Testis (tissue), 3 donors: ENCODE data around the gene OSBPL5. TPM values are rescaled to one million over a fixed set of nuclear protein-coding genes. Genes with fewer than 3 reads are reported as not detected.

ENCODE experiments used
- DNase-seq: peaks from one replicate; pipeline ENCODE4 v3.0.0-alpha.2; 2019
- H3K27ac ChIP-seq, 2 donors: fragments of 200-600 bp; sonication (generic); one replicate each; pipeline ENCODE4 v1.5.1; 2019
- H3K27me3 ChIP-seq: fragments of 200-600 bp; sonication (generic); one replicate; pipeline ENCODE4 v1.5.1; 2019
- H3K36me3 ChIP-seq: fragments of 200-600 bp; sonication (generic); one replicate; pipeline ENCODE4 v1.5.1; 2017; ENCODE audit warnings: low read depth; ENCODE audit errors: missing control alignments
- H3K4me1 ChIP-seq: fragments of 200-600 bp; sonication (generic); one replicate; pipeline ENCODE4 v1.5.1; 2019
- H3K4me3 ChIP-seq, 2 donors: fragments of 200-600 bp; sonication (generic); one replicate each; pipeline ENCODE4 v1.5.1; 2017 to 2019
- H3K9me3 ChIP-seq: fragments of 200-600 bp; sonication (generic); one replicate; pipeline ENCODE4 v1.5.1; 2017
- POLR2A ChIP-seq: fragments of 450-650 bp; IDR thresholded peaks from one replicate; pipeline ENCODE4 v1.6.1; 2017; ENCODE audit warnings: antibody characterized with exemption, mild to moderate bottlenecking, moderate library complexity
- WGBS, 2 donors: methylation state at CpG; one replicate each; pipeline ENCODE4 v1.1.5; 2018; 5-methylcytosine and 5-hydroxymethylcytosine counted together
- intact Hi-C: fragments of 100-400 bp; cut with DNase I; formaldehyde crosslinking; loops from one replicate; pipeline ENCODE4 v1.15.1; 2023; ENCODE audit warnings: low total_unique reads
- polyA plus RNA-seq: library from polyadenylated mRNA; stranded (reverse); fragments of 350-450 nt; fragmentation: Illumina TruSeq; extraction: RNeasy Lipid Tissue Mini Kit (QIAGEN cat#74804); gene quantifications from one replicate; pipeline ENCODE4 v1.2.3, GENCODE V29; 2014; ENCODE audit warnings: low read depth, low replicate concordance; ENCODE audit not compliant: insufficient read depth
- total RNA-seq, 2 donors: library from RNA; depleted of rRNA; stranded (reverse); fragments of >200 nt; gene quantifications; one replicate each; pipeline ENCODE4 v1.2.3, GENCODE V29; 2016
- TF ChIP-seq, protein P1 (sequence below), 3 experiments: fragments of 450-650 bp in 2 of 3; fragments of 200-600 bp in 1 of 3; sonication (generic) in 1 of 3; IDR thresholded peaks; one replicate each; pipeline ENCODE4 v1.5.1; 2016 to 2019; ENCODE audit warnings: antibody characterized with exemption in 3 of 3, mild to moderate bottlenecking in 2 of 3, moderate library complexity in 1 of 3

OSBPL5 gene
- total and polyA plus RNA-seq, 3 donors from 2014 or later: 8.9 to 18.1 (median 13.2) TPM

DNA sequence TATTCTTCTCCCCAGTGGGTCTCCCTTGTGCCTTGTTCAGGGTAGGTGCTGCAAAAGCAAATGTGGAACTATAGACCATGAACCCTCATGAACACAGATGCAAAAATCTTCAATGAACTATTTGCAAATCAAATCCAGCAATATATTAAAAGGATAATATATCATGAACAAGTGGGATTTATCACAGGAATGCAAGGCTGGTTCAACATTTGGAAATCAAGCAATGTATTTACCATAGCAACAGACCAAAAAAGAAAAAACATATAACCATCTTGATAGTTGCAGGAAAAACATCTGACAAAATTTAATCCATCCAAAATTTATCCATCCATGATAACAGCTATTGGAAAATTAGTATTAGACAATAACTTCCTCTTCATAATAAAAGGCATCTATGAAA is 11.4 kb upstream of the OSBPL5 start:
- H3K27ac ChIP-seq: no peak overlapping the region
- H3K9me3 ChIP-seq: no peaks in the 10 kb centered on the region
- no peak overlapping the region for H3K4me3 ChIP-seq
- TF ChIP-seq POLR2A: no peak
- TF ChIP-seq, protein P1, sequence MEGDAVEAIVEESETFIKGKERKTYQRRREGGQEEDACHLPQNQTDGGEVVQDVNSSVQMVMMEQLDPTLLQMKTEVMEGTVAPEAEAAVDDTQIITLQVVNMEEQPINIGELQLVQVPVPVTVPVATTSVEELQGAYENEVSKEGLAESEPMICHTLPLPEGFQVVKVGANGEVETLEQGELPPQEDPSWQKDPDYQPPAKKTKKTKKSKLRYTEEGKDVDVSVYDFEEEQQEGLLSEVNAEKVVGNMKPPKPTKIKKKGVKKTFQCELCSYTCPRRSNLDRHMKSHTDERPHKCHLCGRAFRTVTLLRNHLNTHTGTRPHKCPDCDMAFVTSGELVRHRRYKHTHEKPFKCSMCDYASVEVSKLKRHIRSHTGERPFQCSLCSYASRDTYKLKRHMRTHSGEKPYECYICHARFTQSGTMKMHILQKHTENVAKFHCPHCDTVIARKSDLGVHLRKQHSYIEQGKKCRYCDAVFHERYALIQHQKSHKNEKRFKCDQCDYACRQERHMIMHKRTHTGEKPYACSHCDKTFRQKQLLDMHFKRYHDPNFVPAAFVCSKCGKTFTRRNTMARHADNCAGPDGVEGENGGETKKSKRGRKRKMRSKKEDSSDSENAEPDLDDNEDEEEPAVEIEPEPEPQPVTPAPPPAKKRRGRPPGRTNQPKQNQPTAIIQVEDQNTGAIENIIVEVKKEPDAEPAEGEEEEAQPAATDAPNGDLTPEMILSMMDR (IDR thresholded peaks at IDR 0.05): no peak
- H3K4me1 ChIP-seq: no peaks in the 10 kb centered on the region
- DNase-seq: no peak
- H3K36me3 ChIP-seq: no peaks in the 10 kb centered on the region
- intact Hi-C loops: no loop called here
- no peaks in the 10 kb centered on the region for H3K27me3 ChIP-seq

GRCh38 chr11:3175194-3175593 is 10.1 kb upstream of the OSBPL5 start:
- H3K27ac ChIP-seq: no peak overlapping the region
- no peaks in the 10 kb centered on the region for H3K4me1 ChIP-seq
- no peaks in the 10 kb centered on the region for H3K27me3 ChIP-seq
- H3K36me3 ChIP-seq: no peaks in the 10 kb centered on the region
- DNase-seq: no peak
- TF ChIP-seq, protein P1 (IDR thresholded peaks at IDR 0.05): no peak
- TF ChIP-seq POLR2A: no peak
- H3K4me3 ChIP-seq: no peak overlapping the region
- no peaks in the 10 kb centered on the region for H3K9me3 ChIP-seq
- intact Hi-C loops: no loop called here

DNA sequence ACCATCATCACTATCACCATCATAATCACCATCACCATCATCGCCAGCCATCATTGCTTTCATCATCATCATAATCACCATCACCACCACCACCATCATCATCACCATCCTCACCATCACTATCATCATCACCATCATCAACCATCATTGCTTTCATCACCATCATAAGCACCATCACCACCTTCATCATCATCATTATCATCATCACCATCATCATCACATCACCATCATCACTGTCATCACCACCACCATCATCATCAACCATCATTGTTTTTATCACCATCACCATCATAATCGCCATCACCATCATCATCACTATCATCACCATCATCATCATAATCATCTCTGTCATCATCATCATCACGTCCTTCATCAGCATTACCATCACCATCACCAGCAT is 9.3 kb upstream of the OSBPL5 start:
- Histone ChIP-seq H3K4me3 (no peak overlapping the region), H3K36me3 (no peaks in the 10 kb centered on the region), H3K27me3 (no peaks in the 10 kb centered on the region), H3K4me1 (peaks cover 3% of the 10 kb centered on the region), H3K9me3 (no peaks in the 10 kb centered on the region), H3K27ac (no peak overlapping the region)
- DNase-seq: no peak
- intact Hi-C loops: no loop called here
- WGBS, 2 donors: 92 to 95% methylated on average over 3 of the region's 3 CpGs
- TF ChIP-seq POLR2A: no peak
- TF ChIP-seq, protein P1 (IDR thresholded peaks at IDR 0.05): no peak

DNA sequence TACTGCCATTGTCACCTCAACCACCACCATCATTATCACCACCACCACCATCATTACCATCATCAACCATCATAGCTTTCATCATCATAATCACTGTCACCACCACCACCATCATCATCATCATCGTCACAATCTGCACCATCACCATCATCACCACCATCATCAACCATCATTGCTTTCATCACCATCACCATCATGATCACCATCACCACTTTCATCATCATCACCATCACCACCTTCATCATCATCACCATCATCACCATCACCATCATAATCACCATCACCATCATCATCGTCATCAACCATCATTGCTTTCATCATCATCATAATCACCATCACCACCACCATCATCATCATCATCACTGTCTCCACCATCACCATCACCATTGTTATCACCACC is 8.7 kb upstream of the OSBPL5 start:
- WGBS, 2 donors: 97 to 98% methylated on average over 2 of the region's 2 CpGs
- no peak overlapping the region for H3K27ac ChIP-seq
- no peaks in the 10 kb centered on the region for H3K9me3 ChIP-seq
- H3K4me1 ChIP-seq: peaks cover 9% of the 10 kb centered on the region
- DNase-seq: no peak
- TF ChIP-seq, protein P1 (IDR thresholded peaks at IDR 0.05): no peak
- TF ChIP-seq POLR2A: no peak
- H3K36me3 ChIP-seq: no peaks in the 10 kb centered on the region
- intact Hi-C loops: no loop called here
- no peak overlapping the region for H3K4me3 ChIP-seq
- H3K27me3 ChIP-seq: no peaks in the 10 kb centered on the region

- DNase-seq: no peak
- H3K27me3 ChIP-seq: no peaks in the 10 kb centered on the region
- no peak overlapping the region for H3K4me3 ChIP-seq
- peaks cover 9% of the 10 kb centered on the region for H3K4me1 ChIP-seq
- intact Hi-C loops: no loop called here
- 66 to 86% methylated on average over 12 of the region's 12 CpGs for WGBS, 2 donors
- H3K9me3 ChIP-seq: no peaks in the 10 kb centered on the region
- no peaks in the 10 kb centered on the region for H3K36me3 ChIP-seq
- no peak for TF ChIP-seq POLR2A
- no peak overlapping the region for H3K27ac ChIP-seq
Observed at GRCh38 chr11:3171931-3172560, 6.9 kb upstream of the OSBPL5 start.
